ENCODE results near the gene ATP6V0E1. TPM values are rescaled to one million over a fixed set of nuclear protein-coding genes. Genes with fewer than 3 reads are reported as not detected.

ATP6V0E1 gene
- total and polyA plus RNA-seq, 2 of the 4 experiments (the other 2 are of a cell fraction): 258 to 277 TPM

DNA sequence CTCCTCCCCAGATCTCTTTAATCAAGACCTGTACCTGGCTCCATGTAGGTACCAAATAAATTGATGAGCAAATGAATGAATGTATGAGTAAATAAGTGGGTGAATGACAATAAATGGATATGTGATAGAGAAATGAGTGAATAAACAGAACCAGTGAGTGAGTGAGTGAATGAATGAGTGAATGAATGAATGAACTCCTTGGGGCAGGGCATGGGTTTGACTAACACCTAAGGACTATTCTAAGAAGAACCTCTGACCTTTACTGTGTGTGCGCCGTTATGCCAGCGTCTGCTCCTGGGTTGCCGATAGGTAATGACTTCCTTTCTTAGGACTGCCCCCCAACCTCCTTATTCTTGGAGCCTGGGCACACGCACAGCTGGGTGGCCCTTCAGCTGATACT is 26.1 kb upstream of the ATP6V0E1 start:
- Histone ChIP-seq H3K18ac (ENCODE audit: low read depth, low read length) (no peak overlapping the region; the same call in 1 of the 2 replicates), H4K5ac (ENCODE audit: low read depth, low read length) (peak overlapping the region; percentile 54; the same call in 1 of the 2 replicates), H2BK120ac (ENCODE audit: low read depth, low read length) (peak overlapping the region; percentile 85), H3K4ac (ENCODE audit: low read depth, low read length) (peak overlapping the region; percentile 85), H2AFZ (replicated peaks; ENCODE audit: low read length, poor library complexity) (no peak overlapping the region), H2AK5ac (ENCODE audit: low read depth, low read length) (peak overlapping the region; percentile 87), H2BK15ac (ENCODE audit: low read depth, low read length) (peak overlapping the region; percentile 99), H4K91ac (ENCODE audit: insufficient read depth, low read depth, low read length) (peak overlapping the region; percentile 95), H2BK5ac (ENCODE audit: low read depth, low read length, poor library complexity, severe bottlenecking) (peak overlapping the region; percentile 86), H4K20me1 (ENCODE audit: insufficient read depth, low read length) (no peaks in the 10 kb centered on the region), H3K14ac (replicated peaks; ENCODE audit: low read depth, low read length) (peak overlapping the region; percentile 20; the same call in 1 of the 2 replicates), H3K9ac (ENCODE audit: low read depth, low read length) (peak overlapping the region; percentile 43; the same call in 1 of the 2 replicates), H3K79me1 (ENCODE audit: low read depth in 1 of 2, low read length in 2 of 2) (peaks cover 30 to 51% of the 10 kb centered on the region in 2 experiments), H3K4me3 (ENCODE audit: insufficient read depth, low read depth, low read length) (no peak overlapping the region), H3K23ac (ENCODE audit: low read depth, low read length) (peak overlapping the region; percentile 48), H3K27ac (ENCODE audit: insufficient read depth, low read length) (0 out of 2 replicates have a peak overlapping the region, but pooled peaks have one; percentile 69), H2BK20ac (ENCODE audit: low read depth, low read length) (peak overlapping the region; percentile 86), H3K9me1 (ENCODE audit: insufficient read depth, low read length) (peaks cover 10% of the 10 kb centered on the region; the same call in 1 of the 2 replicates), H2AK9ac (replicated peaks; ENCODE audit: low read depth, low read length, poor library complexity) (no peak overlapping the region), H3K27me3 (ENCODE audit: control insufficient read depth, insufficient read depth, low read length) (no peaks in the 10 kb centered on the region), H3K9me3 (ENCODE audit: control insufficient read depth, insufficient read depth, low read length) (no peaks in the 10 kb centered on the region), H3K36me3 (ENCODE audit: control insufficient read depth, insufficient read depth, low read length) (no peaks in the 10 kb centered on the region), H3K4me1 (ENCODE audit: control insufficient read depth, insufficient read depth, low read length) (peaks cover 17% of the 10 kb centered on the region), H3K56ac (ENCODE audit: extremely low read depth, insufficient read depth, low read length) (no peak overlapping the region), H3K4me2 (ENCODE audit: low read depth, low read length) (no peak overlapping the region), H4K8ac (ENCODE audit: low read depth in 2 of 2, low read length in 2 of 2) (peak overlapping the region; percentile 73 to 92)
- intact Hi-C loops (cut with micrococcal nuclease): no loop called here
- no peak for ATAC-seq (ENCODE audit: low read depth)
- BruUV-seq (replicated peaks): no TSS peak
- no CpG with 5 or more reads among the region's 5 CpGs for WGBS, 2 experiments (ENCODE audit: extremely low coverage in 2 of 2, insufficient read length in 1 of 2)
- CTCF ChIA-PET: no interaction called here
- in situ Hi-C loops (cut with MboI; ENCODE audit: low sequenced_read_pairs): no loop called here
- dilution Hi-C loops (cut with HindIII; ENCODE audit: low sequenced_read_pairs, unreplicated experiment): no loop called here
- TF ChIP-seq, protein P1, sequence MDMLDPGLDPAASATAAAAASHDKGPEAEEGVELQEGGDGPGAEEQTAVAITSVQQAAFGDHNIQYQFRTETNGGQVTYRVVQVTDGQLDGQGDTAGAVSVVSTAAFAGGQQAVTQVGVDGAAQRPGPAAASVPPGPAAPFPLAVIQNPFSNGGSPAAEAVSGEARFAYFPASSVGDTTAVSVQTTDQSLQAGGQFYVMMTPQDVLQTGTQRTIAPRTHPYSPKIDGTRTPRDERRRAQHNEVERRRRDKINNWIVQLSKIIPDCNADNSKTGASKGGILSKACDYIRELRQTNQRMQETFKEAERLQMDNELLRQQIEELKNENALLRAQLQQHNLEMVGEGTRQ (IDR thresholded peaks at IDR 0.05; ENCODE audit: low read depth, low read length): no peak
- TF ChIP-seq BHLHE40 (IDR thresholded peaks at IDR 0.05; ENCODE audit: low read depth, low read length) (no peak), ELK1 (IDR thresholded peaks at IDR 0.05; ENCODE audit: borderline replicate concordance, low read depth, low read length) (no peak), SMC3 (IDR thresholded peaks at IDR 0.05; ENCODE audit: low read depth, low read length) (no peak), MXI1 (IDR thresholded peaks at IDR 0.05; ENCODE audit: borderline replicate concordance, low read depth, low read length) (no peak), FOS (IDR thresholded peaks at IDR 0.05; ENCODE audit: low read depth, low read length) (no peak), CHD1 (IDR thresholded peaks at IDR 0.05; ENCODE audit: low read depth, low read length) (no peak), POLR2A (IDR thresholded peaks at IDR 0.05; ENCODE audit: low read depth, low read length) (no peak), MAZ (IDR thresholded peaks at IDR 0.05; ENCODE audit: borderline replicate concordance, low read depth, low read length) (no peak), RFX5 (IDR thresholded peaks at IDR 0.05; ENCODE audit: low read depth, low read length) (no peak), MAFK (IDR thresholded peaks at IDR 0.05; ENCODE audit: low read depth, low read length) (no peak), RAD21 (IDR thresholded peaks at IDR 0.05; ENCODE audit: low read length) (no peak), NFE2L2 (IDR thresholded peaks at IDR 0.05; ENCODE audit: low read depth, low read length) (no peak), RCOR1 (IDR thresholded peaks at IDR 0.05; ENCODE audit: insufficient replicate concordance, low read length) (no peak), CEBPB (IDR thresholded peaks at IDR 0.05; ENCODE audit: low read depth, low read length) (no peak)
- TF ChIP-seq, protein P2, sequence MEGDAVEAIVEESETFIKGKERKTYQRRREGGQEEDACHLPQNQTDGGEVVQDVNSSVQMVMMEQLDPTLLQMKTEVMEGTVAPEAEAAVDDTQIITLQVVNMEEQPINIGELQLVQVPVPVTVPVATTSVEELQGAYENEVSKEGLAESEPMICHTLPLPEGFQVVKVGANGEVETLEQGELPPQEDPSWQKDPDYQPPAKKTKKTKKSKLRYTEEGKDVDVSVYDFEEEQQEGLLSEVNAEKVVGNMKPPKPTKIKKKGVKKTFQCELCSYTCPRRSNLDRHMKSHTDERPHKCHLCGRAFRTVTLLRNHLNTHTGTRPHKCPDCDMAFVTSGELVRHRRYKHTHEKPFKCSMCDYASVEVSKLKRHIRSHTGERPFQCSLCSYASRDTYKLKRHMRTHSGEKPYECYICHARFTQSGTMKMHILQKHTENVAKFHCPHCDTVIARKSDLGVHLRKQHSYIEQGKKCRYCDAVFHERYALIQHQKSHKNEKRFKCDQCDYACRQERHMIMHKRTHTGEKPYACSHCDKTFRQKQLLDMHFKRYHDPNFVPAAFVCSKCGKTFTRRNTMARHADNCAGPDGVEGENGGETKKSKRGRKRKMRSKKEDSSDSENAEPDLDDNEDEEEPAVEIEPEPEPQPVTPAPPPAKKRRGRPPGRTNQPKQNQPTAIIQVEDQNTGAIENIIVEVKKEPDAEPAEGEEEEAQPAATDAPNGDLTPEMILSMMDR (conservative IDR thresholded peaks at IDR 0.05; ENCODE audit: low read depth, low read length): no peak
- POLR2A ChIA-PET (ENCODE audit: unreplicated experiment): no interaction called here
- no peak for DNase-seq
